Activated T-helper 2 cell treated with anti-CD3 and anti-CD28 coated beads, Interferon-gamma antibody, Interleukin-2, Interleukin-4, amounts not matched to agents 10 μg/mL and 5 μg/mL and 100 μg/mL, durations not matched to agents 14 hours and 24 hours and 36 hours (primary cell): ENCODE measurements around the gene CBX1. TPM values are rescaled to one million over a fixed set of nuclear protein-coding genes. Genes with fewer than 3 reads are reported as not detected.
"Not testable (repeated sequence)": the region's sequence is repeated elsewhere in the genome, so short reads cannot be mapped to it uniquely, and the experiment has no call there.

Experiments used
- DNase-seq: peaks from one replicate; pipeline ENCODE4 v3.0.0; 2021; ENCODE audit warnings: low spot score
- H3K27ac Mint-ChIP-seq: one replicate; pipeline ENCODE4 v1.8.0; 2021; ENCODE audit warnings: mixed read lengths
- H3K27me3 Mint-ChIP-seq: one replicate; pipeline ENCODE4 v1.8.0; 2021; ENCODE audit warnings: low read depth, mixed read lengths
- H3K36me3 Mint-ChIP-seq: one replicate; pipeline ENCODE4 v1.8.0; 2021; ENCODE audit warnings: low read depth, mixed read lengths
- H3K4me1 Mint-ChIP-seq: one replicate; pipeline ENCODE4 v1.8.0; 2021; ENCODE audit warnings: low read depth, mixed read lengths
- H3K4me3 Mint-ChIP-seq: one replicate; pipeline ENCODE4 v1.8.0; 2021; ENCODE audit warnings: low read depth, mild to moderate bottlenecking, moderate library complexity, mixed read lengths
- H3K9me3 Mint-ChIP-seq: one replicate; pipeline ENCODE4 v1.8.0; 2021; ENCODE audit warnings: mixed read lengths
- intact Hi-C: fragments of 100-400 bp; cut with micrococcal nuclease; formaldehyde crosslinking; loops from one replicate; pipeline ENCODE4 v1.15.1; 2023
- total RNA-seq: library from RNA; stranded (reverse); gene quantifications from 2 replicates; pipeline ENCODE4 v1.2.3, GENCODE V29; 2022

Gene CBX1
- total RNA-seq, 1 donor from 2014 or later: 64.5 TPM

GRCh38 chr17:48081858-48082257 lies 19.4 kb downstream of the CBX1 start:
- H3K4me1 Mint-ChIP-seq: peaks cover 5% of the 10 kb centered on the region
- intact Hi-C loops: loop anchor here (2.0 kb wide), 1 partner anchor 49 kb away; no protein-coding TSS in a partner anchor
- no peaks in the 10 kb centered on the region for H3K9me3 Mint-ChIP-seq
- no peak overlapping the region for H3K4me3 Mint-ChIP-seq
- peaks cover 1% of the 10 kb centered on the region for H3K36me3 Mint-ChIP-seq
- no peaks in the 10 kb centered on the region for H3K27me3 Mint-ChIP-seq
- no peak for DNase-seq
- no peak overlapping the region for H3K27ac Mint-ChIP-seq

GRCh38 chr17:48077152-48077551 lies 24.1 kb downstream of the CBX1 start:
- H3K4me1 Mint-ChIP-seq, H3K27ac Mint-ChIP-seq, H3K27me3 Mint-ChIP-seq, DNase-seq, intact Hi-C loops, H3K9me3 Mint-ChIP-seq, H3K4me3 Mint-ChIP-seq: not testable (repeated sequence)
- H3K36me3 Mint-ChIP-seq: peaks cover 28% of the 10 kb centered on the region

- Mint-ChIP-seq H3K36me3 (peaks cover 40% of the 10 kb centered on the region), H3K4me1 (peaks cover 5% of the 10 kb centered on the region), H3K9me3 (no peaks in the 10 kb centered on the region), H3K27me3 (no peaks in the 10 kb centered on the region), H3K27ac (no peak overlapping the region), H3K4me3 (no peak overlapping the region)
- intact Hi-C loops: loop anchor here (1.0 to 2.0 kb wide), 2 partner anchors 38 to 49 kb away; partner anchors contain the start of gene COPZ2
- peak; percentile 50 for DNase-seq
Observed at GRCh38 chr17:48074322-48075081, 26.8 kb downstream of the CBX1 start.

GRCh38 chr17:48073566-48074094 lies 27.6 kb downstream of the CBX1 start:
- not testable (repeated sequence) for DNase-seq, H3K27ac Mint-ChIP-seq, H3K4me3 Mint-ChIP-seq, H3K27me3 Mint-ChIP-seq, H3K9me3 Mint-ChIP-seq, H3K4me1 Mint-ChIP-seq
- H3K36me3 Mint-ChIP-seq: peaks cover 43% of the 10 kb centered on the region
- intact Hi-C loops: loop anchor here (1.0 to 2.0 kb wide), 2 partner anchors 37 to 48 kb away; partner anchors contain the start of gene COPZ2

GRCh38 chr17:48072811-48073210 lies 28.5 kb downstream of the CBX1 start:
- H3K27ac Mint-ChIP-seq, H3K4me1 Mint-ChIP-seq, H3K9me3 Mint-ChIP-seq: not testable (repeated sequence)

GRCh38 chr17:48071654-48072053 lies 29.6 kb downstream of the CBX1 start:
- H3K9me3 Mint-ChIP-seq: no peaks in the 10 kb centered on the region
- no peaks in the 10 kb centered on the region for H3K27me3 Mint-ChIP-seq
- H3K4me3 Mint-ChIP-seq: no peak overlapping the region
- DNase-seq: no peak
- peaks cover 50% of the 10 kb centered on the region for H3K36me3 Mint-ChIP-seq
- intact Hi-C loops: no loop called here
- H3K4me1 Mint-ChIP-seq: peaks cover 5% of the 10 kb centered on the region
- no peak overlapping the region for H3K27ac Mint-ChIP-seq

More at GRCh38 chr17:48072811-48073210, 28.5 kb downstream of the CBX1 start:
- H3K4me3 Mint-ChIP-seq, intact Hi-C loops, H3K27me3 Mint-ChIP-seq, DNase-seq: not testable (repeated sequence)
- H3K36me3 Mint-ChIP-seq: peaks cover 48% of the 10 kb centered on the region

GRCh38 chr17:48070195-48070594 lies 31.1 kb downstream of the CBX1 start:
- Mint-ChIP-seq H3K4me3 (no peak overlapping the region), H3K27me3 (no peaks in the 10 kb centered on the region), H3K36me3 (peaks cover 50% of the 10 kb centered on the region), H3K4me1 (peaks cover 5% of the 10 kb centered on the region), H3K9me3 (no peaks in the 10 kb centered on the region), H3K27ac (no peak overlapping the region)
- intact Hi-C loops: no loop called here
- no peak for DNase-seq

GRCh38 chr17:48068491-48068961 lies 32.8 kb downstream of the CBX1 start:
- no peak overlapping the region for H3K4me3 Mint-ChIP-seq
- intact Hi-C loops: no loop called here
- H3K36me3 Mint-ChIP-seq: peaks cover 50% of the 10 kb centered on the region
- H3K9me3 Mint-ChIP-seq: no peaks in the 10 kb centered on the region
- H3K27me3 Mint-ChIP-seq: no peaks in the 10 kb centered on the region
- no peak for DNase-seq
- H3K4me1 Mint-ChIP-seq: peaks cover 2% of the 10 kb centered on the region
- H3K27ac Mint-ChIP-seq: no peak overlapping the region

GRCh38 chr17:48067808-48068207 lies 33.5 kb downstream of the CBX1 start:
- H3K4me1 Mint-ChIP-seq, DNase-seq, intact Hi-C loops, H3K4me3 Mint-ChIP-seq, H3K9me3 Mint-ChIP-seq, H3K27me3 Mint-ChIP-seq, H3K27ac Mint-ChIP-seq: not testable (repeated sequence)
- H3K36me3 Mint-ChIP-seq: peaks cover 47% of the 10 kb centered on the region

GRCh38 chr17:48067245-48067644 lies 34.0 kb downstream of the CBX1 start:
- no peak for DNase-seq
- Mint-ChIP-seq H3K27ac (no peak overlapping the region), H3K36me3 (peaks cover 53% of the 10 kb centered on the region), H3K4me3 (no peak overlapping the region), H3K9me3 (no peaks in the 10 kb centered on the region), H3K27me3 (no peaks in the 10 kb centered on the region), H3K4me1 (peaks cover 2% of the 10 kb centered on the region)
- intact Hi-C loops: no loop called here

- no peak overlapping the region for H3K4me3 Mint-ChIP-seq
Observed at GRCh38 chr17:48066656-48067055, 34.6 kb downstream of the CBX1 start.

GRCh38 chr17:48066192-48066591 lies 35.1 kb downstream of the CBX1 start:
- no peak overlapping the region for H3K27ac Mint-ChIP-seq
- H3K36me3 Mint-ChIP-seq: peaks cover 57% of the 10 kb centered on the region
- H3K9me3 Mint-ChIP-seq: no peaks in the 10 kb centered on the region
- no peak for DNase-seq
- intact Hi-C loops: no loop called here
- no peaks in the 10 kb centered on the region for H3K27me3 Mint-ChIP-seq
- H3K4me3 Mint-ChIP-seq: no peak overlapping the region
- peaks cover 2% of the 10 kb centered on the region for H3K4me1 Mint-ChIP-seq

More at GRCh38 chr17:48066656-48067055, 34.6 kb downstream of the CBX1 start:
- peaks cover 57% of the 10 kb centered on the region for H3K36me3 Mint-ChIP-seq
- intact Hi-C loops: no loop called here
- H3K27ac Mint-ChIP-seq: no peak overlapping the region
- no peaks in the 10 kb centered on the region for H3K9me3 Mint-ChIP-seq
- no peak for DNase-seq
- H3K27me3 Mint-ChIP-seq: no peaks in the 10 kb centered on the region
- peaks cover 2% of the 10 kb centered on the region for H3K4me1 Mint-ChIP-seq

GRCh38 chr17:48064638-48065037 lies 36.6 kb downstream of the CBX1 start:
- no peaks in the 10 kb centered on the region for H3K27me3 Mint-ChIP-seq
- intact Hi-C loops: no loop called here
- no peaks in the 10 kb centered on the region for H3K9me3 Mint-ChIP-seq
- H3K27ac Mint-ChIP-seq: no peak overlapping the region
- DNase-seq: no peak
- peaks cover 62% of the 10 kb centered on the region for H3K36me3 Mint-ChIP-seq
- H3K4me1 Mint-ChIP-seq: peaks cover 2% of the 10 kb centered on the region
- no peak overlapping the region for H3K4me3 Mint-ChIP-seq
